NCI-H2227 treated with DMSO at 0.1 percent for 48 hours (cell line): ENCODE measurements around the gene NFATC2.
"Not testable (repeated sequence)": the region's sequence is repeated elsewhere in the genome, so short reads cannot be mapped to it uniquely, and the experiment has no call there.

Source experiments
- DNase-seq: peaks from one replicate; lab custom pipeline; 2025; lab: John Stamatoyannopoulos, UW

Gene NFATC2

DNA sequence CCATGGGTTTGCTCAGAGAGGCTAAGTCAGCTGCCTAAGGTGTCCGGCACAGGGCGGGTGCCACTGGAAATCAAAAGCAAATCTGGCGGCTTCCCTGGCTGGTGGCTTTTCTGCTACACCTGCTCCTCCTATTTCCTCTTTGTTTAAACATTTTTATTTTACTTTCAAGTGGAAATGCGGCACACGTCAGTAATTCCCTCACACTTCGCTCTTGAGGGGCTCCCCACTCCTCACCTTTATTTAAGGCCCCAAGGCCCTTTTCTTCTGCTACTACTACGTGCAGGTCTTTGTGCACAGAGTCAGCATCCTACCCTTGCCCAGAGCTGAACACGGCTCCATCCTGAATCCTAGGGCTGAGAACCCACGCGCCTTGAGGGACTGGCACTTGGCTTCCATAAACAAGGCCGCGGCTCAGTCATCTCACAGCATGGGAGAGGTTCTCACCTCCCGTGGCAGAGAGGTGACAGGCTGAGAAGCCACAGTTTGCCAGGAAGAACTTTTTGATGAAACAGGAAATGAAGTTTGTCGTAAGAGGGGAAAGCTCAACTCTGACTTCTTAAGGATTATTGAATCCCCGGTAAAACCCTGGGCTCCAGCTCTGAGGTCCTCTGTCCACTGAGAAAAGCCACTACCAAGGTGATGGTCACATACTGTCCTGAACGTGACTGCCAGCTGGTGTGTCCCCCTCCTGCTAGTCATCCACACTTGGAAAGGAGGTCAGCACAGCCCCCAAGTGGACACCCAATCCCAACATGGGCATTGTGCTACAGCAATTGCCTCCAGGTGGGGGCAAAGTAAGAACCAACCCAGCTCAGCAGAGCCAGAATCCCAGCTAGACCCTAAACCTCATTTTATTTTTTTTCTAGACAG is 48.0 kb downstream of the NFATC2 start:
- DNase-seq: no peak

GRCh38 chr20:51493346-51493791 is 49.1 kb downstream of the NFATC2 start:
- DNase-seq: no peak

DNA sequence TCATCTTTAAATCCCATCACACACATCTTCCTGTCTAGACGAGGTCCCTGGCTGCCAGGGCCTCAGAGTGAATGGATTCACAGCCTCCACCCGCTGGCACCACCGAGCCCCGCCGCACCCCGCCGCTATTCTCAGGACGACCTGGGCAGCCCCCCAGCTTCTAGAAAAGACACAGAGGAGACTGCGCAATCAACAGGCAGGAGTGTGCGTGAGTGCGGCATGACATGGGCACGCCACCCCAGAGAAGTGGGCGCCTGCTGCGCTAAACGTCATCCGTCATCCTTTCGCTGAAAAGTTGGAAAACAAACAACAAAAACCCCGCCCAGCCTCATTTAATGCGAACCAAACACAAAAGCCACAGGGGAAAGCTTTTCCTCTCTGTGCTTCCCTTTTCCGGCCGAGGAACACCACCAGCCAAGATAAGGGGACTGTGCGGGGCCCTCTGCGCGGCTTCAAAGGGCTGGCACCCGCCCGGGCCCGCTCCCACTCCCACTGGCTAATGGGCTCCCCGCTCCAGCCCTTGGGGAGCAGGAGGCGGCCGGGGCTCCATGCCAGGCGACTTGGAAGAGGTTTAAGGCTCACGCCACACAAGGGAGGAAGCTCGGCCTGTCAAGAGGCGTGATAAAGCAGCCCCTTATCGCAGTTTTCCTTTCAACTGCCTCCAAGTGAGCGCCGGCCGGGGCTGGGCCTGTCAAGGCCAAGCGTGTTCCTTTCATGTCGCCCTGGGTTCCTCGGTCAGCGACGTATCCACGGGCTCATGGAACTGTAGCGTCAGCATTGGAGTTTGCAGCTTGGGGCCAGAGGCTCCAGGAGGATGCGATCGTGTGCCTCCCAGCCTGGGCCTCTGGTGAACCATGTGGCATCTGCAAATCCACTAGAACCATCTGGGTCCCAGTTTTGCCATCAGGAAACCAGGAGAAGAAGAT is 50.1 kb downstream of the NFATC2 start:
- no peak for DNase-seq

DNA sequence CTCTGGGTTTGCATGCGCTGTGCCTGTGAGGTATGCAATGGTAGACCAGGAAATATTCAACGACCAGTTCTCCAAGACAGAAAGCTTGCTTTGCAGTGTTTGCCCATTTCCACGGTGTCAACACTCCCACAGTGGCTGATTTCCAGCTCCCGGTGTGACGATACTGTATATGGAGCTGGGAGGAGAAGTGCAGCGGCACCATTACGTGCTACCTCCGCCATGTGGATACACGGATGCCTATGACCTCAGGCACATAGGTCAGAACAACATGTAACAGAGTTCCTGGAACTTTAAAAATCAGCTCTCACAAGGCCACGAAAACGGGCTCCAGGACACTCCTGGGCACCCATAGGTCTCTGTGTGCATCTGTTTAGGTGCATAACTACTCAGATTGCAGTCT is 51.1 kb downstream of the NFATC2 start:
- DNase-seq: no peak

GRCh38 chr20:51490635-51491034 is 51.9 kb downstream of the NFATC2 start:
- DNase-seq: no peak

GRCh38 chr20:51489611-51490010 is 52.9 kb downstream of the NFATC2 start:
- DNase-seq: no peak

DNA sequence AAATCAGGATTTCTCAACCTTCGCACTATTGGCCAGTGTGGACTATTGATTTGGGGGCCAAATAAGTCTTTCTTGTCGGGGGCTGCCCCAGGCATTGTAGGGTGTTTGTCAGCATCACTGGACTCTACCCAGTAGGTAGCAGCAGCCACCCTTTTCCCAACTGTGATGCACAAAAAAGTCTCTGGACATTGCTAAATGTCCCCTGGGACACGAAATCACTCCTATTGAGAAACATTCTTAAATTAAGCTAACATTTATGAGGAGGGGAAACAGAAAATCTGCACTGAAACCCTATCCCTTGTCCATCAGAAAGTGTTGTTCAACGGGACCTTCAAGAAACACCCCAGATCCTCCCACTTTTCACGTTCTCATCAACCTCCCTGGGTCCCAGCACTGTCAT is 54.2 kb downstream of the NFATC2 start:
- DNase-seq: no peak

DNA sequence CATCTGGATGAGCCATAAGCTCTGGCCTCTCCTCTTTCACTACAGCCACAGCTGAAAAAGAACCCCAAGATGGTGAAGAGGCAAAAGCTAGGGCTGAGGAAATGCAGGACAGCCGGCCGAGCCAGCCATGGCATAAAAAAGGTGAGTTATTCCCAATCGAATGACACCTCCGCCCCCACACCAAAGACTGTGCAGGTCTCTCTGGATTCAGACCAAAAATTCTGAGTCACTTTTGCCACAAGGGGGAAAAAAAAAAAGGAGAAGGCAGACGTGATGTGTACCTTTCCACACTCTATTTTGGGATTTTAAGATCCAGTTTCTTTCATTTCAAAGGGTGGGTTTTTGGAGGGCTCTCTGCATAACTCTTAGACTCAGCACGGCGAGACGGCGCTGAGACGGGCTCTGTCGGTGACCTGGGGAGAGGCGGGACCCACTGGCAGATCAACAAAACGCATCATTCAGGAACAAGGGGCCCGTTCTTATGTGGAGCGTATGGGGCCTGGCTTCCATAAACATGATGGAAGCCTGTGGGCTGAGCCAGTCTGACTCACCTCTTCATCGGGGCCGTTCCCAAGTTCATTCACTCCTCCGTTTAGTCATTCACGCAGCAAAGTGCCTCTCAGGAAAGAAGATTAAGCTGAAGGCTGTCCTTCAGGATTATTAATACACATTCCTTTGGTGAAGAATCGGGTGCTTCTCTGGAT is 54.8 kb downstream of the NFATC2 start:
- no peak for DNase-seq

GRCh38 chr20:51487076-51487475 is 55.4 kb downstream of the NFATC2 start:
- DNase-seq: no peak

GRCh38 chr20:51486197-51487005 is 56.1 kb downstream of the NFATC2 start:
- no peak for DNase-seq

GRCh38 chr20:51484831-51485230 is 57.7 kb downstream of the NFATC2 start:
- DNase-seq: no peak

- DNase-seq: no peak
Measured at GRCh38 chr20:51484141-51484815, 58.2 kb downstream of the NFATC2 start.

DNA sequence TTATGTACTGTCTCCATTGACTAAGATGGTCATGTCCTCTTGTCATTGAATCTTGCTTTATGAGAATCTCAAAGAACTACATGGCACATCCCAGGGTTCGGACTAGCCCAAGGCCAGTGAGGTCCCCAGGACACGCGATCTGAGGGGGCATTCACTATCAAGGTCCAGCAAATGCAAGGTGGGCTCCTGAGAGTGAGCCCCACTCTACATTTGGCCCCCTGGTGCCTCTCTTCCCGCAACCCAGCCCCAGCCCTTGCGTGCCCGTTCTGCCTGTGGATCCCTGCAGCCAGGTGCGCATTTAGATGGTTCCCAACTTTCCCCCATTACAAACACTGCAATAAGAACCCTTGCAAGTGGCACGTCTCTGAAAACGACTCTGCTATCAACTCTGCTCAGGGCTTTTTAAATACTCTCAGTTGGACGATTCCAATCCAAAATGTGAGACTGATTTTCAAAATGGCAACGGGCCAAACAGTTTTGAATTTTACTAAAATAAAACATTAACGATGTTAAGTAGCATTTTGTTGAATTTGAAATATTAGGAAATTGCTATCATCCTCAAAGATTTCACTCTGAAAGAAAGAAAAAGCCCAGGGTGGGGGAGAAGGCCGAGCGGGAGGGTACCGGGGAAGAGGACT is 59.6 kb downstream of the NFATC2 start:
- DNase-seq: no peak

DNA sequence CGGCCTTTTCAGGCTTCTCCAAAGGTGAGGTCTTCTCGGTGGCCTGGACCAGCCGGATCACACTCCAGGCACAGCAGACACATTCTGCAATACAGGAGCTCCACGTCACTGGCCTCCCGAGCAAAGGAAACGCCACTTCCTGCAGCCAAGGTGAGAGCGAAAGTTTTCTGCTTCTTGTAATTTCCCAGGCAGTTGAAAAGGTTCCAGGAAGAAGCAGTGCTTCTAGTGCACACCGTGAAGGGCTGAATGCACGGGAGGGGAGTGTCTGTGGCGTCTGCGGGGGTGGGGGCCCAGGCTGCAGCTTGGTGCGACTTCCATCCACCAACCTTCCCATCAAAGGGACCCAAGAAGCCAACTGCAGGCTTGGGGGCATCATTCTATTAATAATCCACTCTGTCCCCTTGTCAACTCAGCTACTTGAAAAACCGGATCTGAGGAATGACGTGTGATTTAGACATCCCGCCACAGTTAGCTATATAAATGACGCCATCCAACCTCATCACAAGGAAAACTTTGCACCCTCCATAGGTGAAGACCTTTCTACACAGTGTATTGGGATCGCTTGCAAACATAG is 61.1 kb downstream of the NFATC2 start:
- no peak for DNase-seq

DNA sequence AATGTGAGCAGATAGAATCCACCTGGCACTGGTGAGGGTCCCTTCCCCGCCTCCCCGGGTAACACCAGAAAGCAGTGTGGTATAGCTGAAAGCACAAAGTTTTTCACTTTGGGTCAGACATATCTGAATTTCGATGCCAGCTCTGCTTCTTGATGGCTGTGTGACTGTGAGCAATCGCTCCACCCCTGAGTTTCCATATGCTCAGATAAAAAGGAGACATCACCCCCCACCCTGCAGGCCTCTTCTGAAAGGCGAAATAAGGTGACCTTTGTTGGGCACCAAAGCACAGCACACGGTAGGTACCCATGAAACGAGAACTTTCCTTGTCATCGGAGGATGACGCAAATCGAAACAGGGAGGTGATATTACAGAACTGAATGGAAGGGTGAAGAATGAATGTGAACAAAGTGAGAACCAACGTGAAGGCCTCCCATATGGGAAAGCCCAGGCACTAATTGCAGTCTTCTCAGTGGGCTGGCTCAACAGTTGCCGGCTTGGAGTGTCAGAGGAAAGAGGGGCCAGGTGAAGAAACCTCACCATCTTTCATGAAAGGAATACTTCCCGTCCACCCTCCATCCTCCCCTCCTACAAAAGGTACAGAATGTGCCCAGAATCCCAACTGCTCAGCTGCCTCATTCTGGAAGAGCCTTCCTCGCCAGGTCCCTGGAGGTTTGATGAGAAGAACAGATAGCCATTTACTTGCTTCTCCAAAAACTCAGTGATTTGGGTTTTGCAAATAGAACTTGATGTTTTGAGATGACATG is 61.8 kb downstream of the NFATC2 start:
- no peak for DNase-seq

GRCh38 chr20:51476106-51476505 is 66.4 kb downstream of the NFATC2 start:
- not testable (repeated sequence) for DNase-seq

GRCh38 chr20:51473771-51474170 is 68.7 kb downstream of the NFATC2 start:
- DNase-seq: no peak

- DNase-seq: no peak
Measured at GRCh38 chr20:51473256-51473655, 69.3 kb downstream of the NFATC2 start.

DNA sequence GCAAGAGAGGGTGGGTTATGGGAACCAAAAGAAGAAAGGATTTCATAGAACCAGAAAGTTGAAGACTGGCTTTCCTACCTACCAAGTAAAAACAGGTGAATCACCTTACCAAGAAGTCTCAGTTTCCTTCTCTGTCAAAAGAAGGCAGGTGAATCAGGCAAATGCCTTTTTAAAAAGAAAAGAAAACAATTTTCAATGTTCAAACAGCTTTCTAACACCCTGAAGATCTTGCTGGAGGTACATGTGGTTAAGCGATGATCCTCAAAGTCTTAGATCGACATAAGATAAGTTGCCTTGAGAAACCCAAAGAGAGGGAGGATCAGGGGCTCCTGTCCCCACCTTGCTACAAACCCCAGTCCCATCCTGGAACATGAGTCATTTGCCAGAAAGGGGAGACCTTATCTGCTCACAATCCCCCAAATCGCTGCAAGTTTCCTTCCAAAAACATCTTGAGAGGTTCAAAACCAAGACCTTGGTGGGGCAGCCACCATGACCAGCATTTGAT is 71.6 kb downstream of the NFATC2 start:
- no peak for DNase-seq
